Endothelial cell of umbilical vein (primary cell): ENCODE data around the gene GJD2. TPM values are rescaled to one million over a fixed set of nuclear protein-coding genes. Genes with fewer than 3 reads are reported as not detected.

Experiments
- BruUV-seq: library from RNA; stranded (reverse); fragments of 400-500 nt; replicated peaks from 2 replicates; lab custom pipeline; 2021; lab: Mats Ljungman, UMichigan
- CTCF ChIA-PET: fragments of 300-600, 350-600 bp; sonication (Branson Sonifier 250); formaldehyde crosslinking; loops from one replicate; lab custom pipeline; 2021; ENCODE audit warnings: antibody characterized with exemption, inconsistent platforms; lab: Charles Lee
- POLR2A ChIA-PET: fragments of 300-600, 350-600 bp; sonication (Branson Sonifier 250); formaldehyde crosslinking; loops from one replicate; lab custom pipeline; 2021; ENCODE audit warnings: antibody characterized with exemption, inconsistent platforms; lab: Charles Lee
- DNase-seq: peaks from one replicate; pipeline ENCODE4 v3.0.0-alpha.2; 2011; ENCODE audit warnings: low read depth, low spot score
- FAIRE-seq: peaks from 2 replicates; lab custom pipeline; 2011; peaks lifted over from hg19 to GRCh38; lab: Jason Lieb, UNC
- H2AFZ ChIP-seq: 2 replicates; pipeline ENCODE4 v1.6.0; 2012; ENCODE audit warnings: low read depth, low read length, control low read depth, inconsistent platforms
- H3K27ac ChIP-seq: 2 replicates; pipeline ENCODE4 v1.5.1; 2011; ENCODE audit warnings: low read depth, mild to moderate bottlenecking, control low read depth, low read length, moderate library complexity; ENCODE audit not compliant: insufficient read depth
- H3K27me3 ChIP-seq, 2 experiments: 2 replicates each; pipeline versions ENCODE4 v1.6.0 to v1.6.1; 2011; ENCODE audit warnings: low read length in 2 of 2, mixed read lengths in 1 of 2; ENCODE audit not compliant: control insufficient read depth in 2 of 2, insufficient read depth in 2 of 2
- H3K36me3 ChIP-seq, 2 experiments: 2 replicates in 1 of 2; 3 replicates in 1 of 2; pipeline ENCODE4 v1.5.1; 2011; ENCODE audit warnings: low read length in 2 of 2, mild to moderate bottlenecking in 1 of 2, moderate library complexity in 1 of 2; ENCODE audit not compliant: control insufficient read depth in 2 of 2, insufficient read depth in 2 of 2; ENCODE audit errors: extremely low read depth in 1 of 2
- H3K4me1 ChIP-seq: 3 replicates; pipeline ENCODE4 v1.5.1; 2011; ENCODE audit warnings: mild to moderate bottlenecking, low read length; ENCODE audit not compliant: control insufficient read depth, insufficient read depth; ENCODE audit errors: extremely low read depth
- H3K4me2 ChIP-seq: 2 replicates; pipeline ENCODE4 v1.6.1; 2011; ENCODE audit warnings: low read length, control low read depth, mixed read lengths; ENCODE audit not compliant: insufficient read depth
- H3K4me3 ChIP-seq, 3 experiments: fragments of 200-600 bp in 1 of 3; sonication (generic), shearing (Covaris generic) in 1 of 3; replicated peaks in 1 of 3; 2 replicates each; pipeline ENCODE4 v1.5.1; 2011 to 2016; ENCODE audit warnings: control low read depth in 3 of 3, low read length in 3 of 3, mild to moderate bottlenecking in 2 of 3, inconsistent platforms in 1 of 3, low read depth in 1 of 3, moderate library complexity in 1 of 3; ENCODE audit not compliant: insufficient read depth in 1 of 3
- H3K79me2 ChIP-seq: 2 replicates; pipeline ENCODE4 v1.6.0; 2012; ENCODE audit warnings: low read length, inconsistent platforms; ENCODE audit not compliant: control insufficient read depth, insufficient read depth
- H3K9ac ChIP-seq: replicated peaks from 2 replicates; pipeline ENCODE3; 2011; ENCODE audit warnings: low read length, control low read depth; ENCODE audit not compliant: insufficient read depth; ENCODE audit errors: extremely low read depth
- H3K9me1 ChIP-seq: replicated peaks from 3 replicates; pipeline ENCODE4 v1.6.0; 2011; ENCODE audit warnings: mild to moderate bottlenecking, low read length; ENCODE audit not compliant: control insufficient read depth, insufficient read depth; ENCODE audit errors: extremely low read depth
- H3K9me3 ChIP-seq: replicated peaks from 2 replicates; pipeline ENCODE4 v1.5.1; 2012; ENCODE audit warnings: low read length, inconsistent platforms; ENCODE audit not compliant: control insufficient read depth, insufficient read depth
- H4K20me1 ChIP-seq: replicated peaks from 2 replicates; pipeline ENCODE3; 2011; ENCODE audit warnings: mild to moderate bottlenecking, low read length; ENCODE audit not compliant: control insufficient read depth, insufficient read depth; ENCODE audit errors: extremely low read depth
- CTCF ChIP-seq, 2 donors: IDR thresholded peaks; 1 replicate in 1 of 2; 2 replicates in 1 of 2; pipeline ENCODE4 v1.5.1; 2011; ENCODE audit warnings: low read length in 2 of 2, mild to moderate bottlenecking in 2 of 2, moderate library complexity in 2 of 2, control low read depth in 1 of 2, inconsistent platforms in 1 of 2, low read depth in 1 of 2; ENCODE audit not compliant: insufficient read depth in 1 of 2; ENCODE audit errors: extremely low read depth in 1 of 2
- EZH2 ChIP-seq: IDR thresholded peaks from 2 replicates; pipeline ENCODE4 v1.6.1; 2012; ENCODE audit warnings: borderline replicate concordance, low read depth, mild to moderate bottlenecking, moderate library complexity, low read length, inconsistent platforms; ENCODE audit not compliant: severe bottlenecking
- FOS ChIP-seq: IDR thresholded peaks from 2 replicates; pipeline ENCODE4 v1.6.1; 2011; ENCODE audit warnings: mild to moderate bottlenecking, low read length, moderate library complexity, borderline replicate concordance; ENCODE audit not compliant: insufficient read depth
- GATA2 ChIP-seq: IDR thresholded peaks from 2 replicates; pipeline ENCODE4 v1.7.0; 2011; ENCODE audit warnings: low read depth, mild to moderate bottlenecking, moderate library complexity, mixed read lengths, low read length; ENCODE audit not compliant: insufficient read length, insufficient read depth
- JUN ChIP-seq: IDR thresholded peaks from 2 replicates; pipeline ENCODE4 v1.6.1; 2011; ENCODE audit warnings: borderline replicate concordance, low read depth; ENCODE audit not compliant: insufficient read length, insufficient read depth
- MYC ChIP-seq: IDR thresholded peaks from one replicate; pipeline ENCODE4 v1.6.1; 2011; ENCODE audit warnings: mild to moderate bottlenecking, low read depth, low read length
- POLR2A ChIP-seq: IDR thresholded peaks from 2 replicates; pipeline ENCODE4 v1.6.1; 2012; ENCODE audit warnings: low read depth, mild to moderate bottlenecking, control low read depth, low read length
- POLR2AphosphoS5 ChIP-seq: IDR thresholded peaks from 2 replicates; pipeline ENCODE4 v1.6.1; 2012; ENCODE audit warnings: low read depth, mild to moderate bottlenecking, control low read depth, low read length, moderate library complexity; ENCODE audit not compliant: insufficient read depth
- dilution Hi-C: fragments of 300-500 bp; cut with MboI; formaldehyde crosslinking; loops from one replicate; pipeline ENCODE4 v1.15.0; 2019; ENCODE audit warnings: low sequenced_read_pairs; ENCODE audit not compliant: extremely low pct_ligation_motif_present
- intact Hi-C: fragments of 100-400 bp; cut with micrococcal nuclease; formaldehyde crosslinking; loops from one replicate; pipeline ENCODE4 v1.10.0; 2022
- polyA plus RNA-seq, 4 experiments: library from polyadenylated mRNA; depleted of rRNA in 3 of 4; stranded (reverse) in 3 of 4; unstranded in 1 of 4; fragments of >200 nt; gene quantifications; 2 replicates each; pipeline versions ENCODE4 v1.2.1 to v1.2.3, GENCODE V29; 2011 to 2012; ENCODE audit warnings: missing spikeins in 1 of 4
- total RNA-seq: library from RNA; stranded (reverse); gene quantifications from 2 replicates; pipeline ENCODE4 v1.2.3, GENCODE V29; 2021
- TF ChIP-seq, protein P1 (sequence below): IDR thresholded peaks from 2 replicates; pipeline ENCODE4 v1.6.1; 2011; ENCODE audit not compliant: insufficient read depth, insufficient read length

GJD2 gene
- total and polyA plus RNA-seq, 2 donors (not counting 3 experiments of a cell fraction or from before 2014, with no cell fraction given) = not detected

GRCh38 chr15:34732430-34732829, 22.4 kb downstream of the GJD2 start:
- Histone ChIP-seq H3K9me3 (no peaks in the 10 kb centered on the region), H3K27me3 (peaks cover 7 to 10% of the 10 kb centered on the region in 2 experiments), H3K36me3 (no peaks in the 10 kb centered on the region), H3K9ac (no peak overlapping the region), H3K79me2 (no peaks in the 10 kb centered on the region), H3K4me2 (no peak overlapping the region), H3K27ac (no peak overlapping the region), H3K9me1 (no peaks in the 10 kb centered on the region), H2AFZ (no peak overlapping the region), H3K4me3 (no peak overlapping the region), H4K20me1 (no peaks in the 10 kb centered on the region), H3K4me1 (no peaks in the 10 kb centered on the region)
- FAIRE-seq (no peak), DNase-seq (no peak)
- POLR2A ChIA-PET = no interaction called here
- no TSS peak for BruUV-seq
- no peak for TF ChIP-seq POLR2AphosphoS5
- no peak for TF ChIP-seq JUN
- no peak for TF ChIP-seq POLR2A
- dilution Hi-C loops = no loop called here
- CTCF ChIA-PET = no interaction called here
- intact Hi-C loops = no loop called here

DNA sequence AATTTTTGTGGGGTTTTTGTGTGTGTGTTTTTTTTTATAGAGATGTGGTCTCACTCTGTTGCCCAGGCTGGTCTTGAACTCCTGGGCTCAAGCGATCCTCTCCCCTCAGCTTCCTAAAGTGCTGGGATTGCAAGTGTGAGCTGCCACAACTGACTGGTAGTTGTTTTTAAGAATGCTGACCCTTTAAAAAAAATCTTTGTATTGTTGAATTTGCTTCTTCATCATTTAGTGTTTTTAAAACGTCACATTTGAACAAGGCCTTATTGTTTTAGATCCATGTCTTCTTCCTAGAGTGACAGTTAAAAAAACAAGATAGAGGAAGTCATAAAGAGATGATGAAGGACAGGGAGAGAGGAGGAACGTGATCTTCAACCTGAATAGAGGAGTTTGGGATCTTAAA, 24.1 kb downstream of the GJD2 start:
- Histone ChIP-seq H3K9ac (no peak overlapping the region), H3K4me1 (no peaks in the 10 kb centered on the region), H3K9me3 (no peaks in the 10 kb centered on the region), H4K20me1 (no peaks in the 10 kb centered on the region), H3K4me2 (no peak overlapping the region), H3K79me2 (no peaks in the 10 kb centered on the region), H3K9me1 (no peaks in the 10 kb centered on the region), H2AFZ (no peak overlapping the region), H3K27me3 (peaks cover 4% of the 10 kb centered on the region in 2 experiments), H3K4me3 (no peak overlapping the region), H3K27ac (no peak overlapping the region), H3K36me3 (no peaks in the 10 kb centered on the region)
- DNase-seq (no peak), FAIRE-seq (no peak)
- no TSS peak for BruUV-seq
- no peak for TF ChIP-seq CTCF (IDR thresholded peaks at IDR 0.05; ENCODE audit: extremely low read depth in 1 of 2, insufficient read depth in 1 of 2, low read depth in 1 of 2, low read length in 2 of 2)
- no peak for TF ChIP-seq FOS
- TF ChIP-seq, protein P1, sequence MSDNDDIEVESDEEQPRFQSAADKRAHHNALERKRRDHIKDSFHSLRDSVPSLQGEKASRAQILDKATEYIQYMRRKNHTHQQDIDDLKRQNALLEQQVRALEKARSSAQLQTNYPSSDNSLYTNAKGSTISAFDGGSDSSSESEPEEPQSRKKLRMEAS = no peak
- no peak for TF ChIP-seq JUN
- no peak for TF ChIP-seq EZH2
- TF ChIP-seq POLR2A = no peak
- TF ChIP-seq GATA2 = no peak
- no peak for TF ChIP-seq POLR2AphosphoS5
- TF ChIP-seq MYC = no peak
- intact Hi-C loops = no loop called here
- ChIA-PET POLR2A (no interaction called here), CTCF (no interaction called here)
- dilution Hi-C loops = no loop called here
